Neural progenitor cell (in vitro differentiated cells): ENCODE measurements around the gene TMEM145.

Source experiments
- EZH2 ChIP-seq: fragments of 200-600 bp; sonication (generic); IDR thresholded peaks from 2 replicates; pipeline ENCODE4 v1.6.1; 2017; ENCODE audit warnings: antibody characterized with exemption, mild to moderate bottlenecking, moderate library complexity
- EZH2phosphoT487 ChIP-seq: fragments of 200-600 bp; sonication (generic); IDR thresholded peaks from 2 replicates; pipeline ENCODE4 v1.6.1; 2017; ENCODE audit warnings: antibody characterized with exemption
- TF ChIP-seq, protein P1 (sequence below): fragments of 200-600 bp; sonication (generic); IDR thresholded peaks from 2 replicates; pipeline ENCODE4 v1.5.1; 2017; ENCODE audit warnings: antibody characterized with exemption, mild to moderate bottlenecking

DNA sequence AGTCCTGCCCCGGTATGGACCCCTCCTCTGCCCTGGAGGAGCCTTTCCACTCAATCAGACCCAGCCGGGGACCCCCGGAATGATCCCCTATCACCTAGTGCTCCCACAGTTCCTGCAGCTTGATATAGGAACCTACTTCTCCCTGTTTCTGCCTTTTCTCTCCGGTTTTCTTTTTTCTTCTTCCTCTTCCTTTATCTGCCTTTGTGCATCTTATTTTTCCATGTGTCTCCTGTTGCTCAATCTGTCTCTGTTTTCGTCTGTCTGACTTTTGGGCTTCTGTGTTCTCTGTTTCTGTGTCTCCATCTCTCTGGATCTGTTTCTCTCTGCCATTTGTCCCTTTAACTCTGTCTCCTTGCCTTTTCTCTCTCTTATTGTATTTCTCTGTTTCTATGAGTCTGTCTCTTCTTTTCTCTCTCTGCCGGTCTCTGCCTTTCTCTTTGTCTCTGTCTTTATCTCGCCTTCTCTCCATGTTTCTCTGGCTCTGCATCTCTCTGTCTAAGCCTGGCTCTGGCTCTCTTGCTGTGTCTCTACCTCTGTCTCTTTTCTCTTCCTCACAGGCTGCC lies 22.3 kb downstream of the TMEM145 start:
- TF ChIP-seq, protein P1, sequence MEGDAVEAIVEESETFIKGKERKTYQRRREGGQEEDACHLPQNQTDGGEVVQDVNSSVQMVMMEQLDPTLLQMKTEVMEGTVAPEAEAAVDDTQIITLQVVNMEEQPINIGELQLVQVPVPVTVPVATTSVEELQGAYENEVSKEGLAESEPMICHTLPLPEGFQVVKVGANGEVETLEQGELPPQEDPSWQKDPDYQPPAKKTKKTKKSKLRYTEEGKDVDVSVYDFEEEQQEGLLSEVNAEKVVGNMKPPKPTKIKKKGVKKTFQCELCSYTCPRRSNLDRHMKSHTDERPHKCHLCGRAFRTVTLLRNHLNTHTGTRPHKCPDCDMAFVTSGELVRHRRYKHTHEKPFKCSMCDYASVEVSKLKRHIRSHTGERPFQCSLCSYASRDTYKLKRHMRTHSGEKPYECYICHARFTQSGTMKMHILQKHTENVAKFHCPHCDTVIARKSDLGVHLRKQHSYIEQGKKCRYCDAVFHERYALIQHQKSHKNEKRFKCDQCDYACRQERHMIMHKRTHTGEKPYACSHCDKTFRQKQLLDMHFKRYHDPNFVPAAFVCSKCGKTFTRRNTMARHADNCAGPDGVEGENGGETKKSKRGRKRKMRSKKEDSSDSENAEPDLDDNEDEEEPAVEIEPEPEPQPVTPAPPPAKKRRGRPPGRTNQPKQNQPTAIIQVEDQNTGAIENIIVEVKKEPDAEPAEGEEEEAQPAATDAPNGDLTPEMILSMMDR, result no peak
- TF ChIP-seq EZH2phosphoT487 (no peak), EZH2 (no peak)
